ENCODE measurements around the gene MAGI2.

The MAGI2 gene

DNA sequence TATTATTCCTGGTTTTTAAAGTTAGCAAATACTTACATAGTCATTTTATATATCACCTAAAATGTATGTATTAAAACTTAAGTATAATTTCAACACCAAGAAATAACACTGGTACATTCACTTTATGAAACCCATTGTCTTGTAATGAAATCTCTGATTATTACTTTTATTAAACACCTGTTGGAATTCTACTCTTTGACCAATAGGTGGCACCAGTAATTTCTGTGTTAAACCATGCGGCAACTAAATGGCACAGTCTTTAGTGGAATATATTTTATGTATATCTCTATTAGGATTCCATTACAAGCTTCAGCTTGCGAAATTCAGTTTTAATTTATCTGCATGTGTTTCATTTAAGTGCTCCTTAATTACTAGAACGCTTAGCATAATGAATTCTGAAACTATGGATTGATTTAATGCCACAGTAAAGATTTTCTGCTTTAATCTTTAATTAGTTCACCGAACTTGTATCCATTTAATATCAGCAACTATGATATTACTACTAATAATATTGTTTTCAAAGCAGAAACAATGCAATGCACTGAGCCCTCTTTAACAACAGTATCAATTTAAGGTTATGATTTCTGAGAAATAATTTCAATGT, 181.3 kb downstream of the MAGI2 start:
- no peak for DNase-seq (ENCODE audit: low read depth in 1 of 2, low spot score in 1 of 2)

DNA sequence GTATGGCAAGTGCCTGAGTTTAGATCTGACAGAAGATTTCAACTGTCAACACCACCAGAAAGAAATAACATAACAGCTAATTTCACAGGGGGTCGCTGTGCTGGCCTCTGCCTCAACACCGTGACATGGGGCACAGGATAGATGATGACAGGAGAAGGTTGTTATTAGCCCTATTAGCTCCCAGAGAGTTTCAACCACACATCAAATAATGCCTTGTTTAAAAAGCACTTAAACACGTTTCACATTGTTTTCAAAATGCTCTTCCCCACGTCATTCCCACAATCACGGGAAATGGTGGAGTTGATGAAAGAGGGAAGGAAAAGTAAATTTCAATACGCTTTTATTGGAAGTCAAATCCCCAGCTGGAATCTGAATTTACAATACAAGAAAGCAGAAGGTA, 184.7 kb downstream of the MAGI2 start:
- no peak for DNase-seq (ENCODE audit: low read depth in 1 of 2, low spot score in 1 of 2)

- DNase-seq (ENCODE audit: low read depth in 1 of 2, low spot score in 1 of 2) = no peak
Measured at GRCh38 chr7:79258826-79259225, 194.6 kb downstream of the MAGI2 start.

DNA sequence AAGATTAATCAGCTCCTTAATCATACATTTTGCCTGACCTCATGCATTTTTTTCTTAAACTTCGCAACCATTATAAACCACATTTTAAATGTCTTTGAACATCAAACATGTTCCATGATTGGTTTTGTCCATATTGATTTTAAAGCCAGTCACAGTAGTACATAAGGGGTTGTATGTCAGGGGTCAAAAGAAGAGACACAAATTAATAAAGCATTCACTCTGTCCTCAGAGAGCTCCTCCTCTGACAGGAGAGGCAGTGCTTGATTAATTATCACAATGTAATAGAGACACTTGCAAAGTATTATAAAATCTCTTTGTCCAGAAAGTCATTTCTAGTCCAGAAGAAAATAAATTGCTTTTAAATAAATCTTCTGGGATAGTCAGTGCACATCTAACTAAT, 195.5 kb downstream of the MAGI2 start:
- DNase-seq (ENCODE audit: low read depth in 1 of 2, low spot score in 1 of 2) = no peak

DNA sequence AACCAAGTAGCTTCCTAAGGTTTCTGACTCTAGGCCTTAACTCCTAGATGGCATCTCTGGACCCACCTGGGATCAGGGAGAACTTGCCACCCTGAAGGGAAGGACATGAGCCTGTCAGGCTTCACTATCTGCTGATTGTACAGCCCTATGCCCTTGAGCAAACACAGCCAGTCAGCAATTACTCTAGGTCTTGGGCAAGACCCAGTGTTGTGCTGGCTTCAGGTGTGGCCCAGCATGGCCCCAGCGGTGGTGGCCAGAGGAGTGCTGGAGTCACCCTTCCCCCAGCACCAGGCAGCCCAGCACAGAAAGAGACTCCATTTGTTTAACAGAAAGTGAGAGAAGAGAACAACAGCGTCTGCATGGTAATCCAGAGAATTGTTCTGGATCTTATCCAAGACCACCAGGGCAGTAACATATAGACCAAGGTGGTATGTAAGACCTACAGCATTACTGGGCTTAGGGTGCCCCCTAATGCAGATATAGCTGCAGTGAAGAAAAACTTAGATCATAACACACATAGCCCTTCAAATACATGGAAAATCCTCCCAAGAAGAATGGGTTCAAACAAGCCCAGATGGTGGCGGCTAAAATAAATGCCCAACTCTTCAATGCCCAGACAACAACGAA, 207.7 kb downstream of the MAGI2 start:
- DNase-seq (ENCODE audit: low read depth in 1 of 2, low spot score in 1 of 2) = no peak

GRCh38 chr7:79244482-79244881, 209.0 kb downstream of the MAGI2 start:
- DNase-seq (ENCODE audit: low read depth in 1 of 2, low spot score in 1 of 2) = no peak

- DNase-seq (ENCODE audit: low read depth in 1 of 2, low spot score in 1 of 2) = no peak
Measured at GRCh38 chr7:79241288-79242060, 212.0 kb downstream of the MAGI2 start.

- DNase-seq (ENCODE audit: low read depth in 1 of 2, low spot score in 1 of 2) = no peak
Measured at GRCh38 chr7:79240413-79240812, 213.1 kb downstream of the MAGI2 start.

GRCh38 chr7:79236352-79237028, 217.0 kb downstream of the MAGI2 start:
- DNase-seq (ENCODE audit: low read depth in 1 of 2, low spot score in 1 of 2) = no peak

GRCh38 chr7:79227044-79227443, 226.4 kb downstream of the MAGI2 start:
- no peak for DNase-seq (ENCODE audit: low read depth in 1 of 2, low spot score in 1 of 2)

DNA sequence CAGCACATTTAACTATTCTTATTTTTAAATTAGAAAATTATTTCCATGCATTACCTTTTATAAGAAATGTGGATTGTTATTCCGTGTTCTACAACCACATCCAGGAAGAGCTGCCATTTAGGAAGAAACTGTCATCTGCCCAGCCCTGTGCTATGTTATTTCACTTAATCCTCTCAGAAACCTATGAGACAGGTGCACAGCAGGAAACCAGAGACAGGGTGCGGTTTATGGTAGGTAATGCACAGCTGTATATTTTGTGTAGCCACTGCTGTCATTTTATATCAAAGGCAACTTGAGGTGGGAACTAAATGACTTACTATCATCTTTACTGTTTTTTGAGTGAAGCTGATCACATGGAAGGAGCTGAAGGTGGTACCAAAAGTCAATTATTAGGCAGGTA, 232.3 kb downstream of the MAGI2 start:
- no peak for DNase-seq (ENCODE audit: low read depth in 1 of 2, low spot score in 1 of 2)

DNA sequence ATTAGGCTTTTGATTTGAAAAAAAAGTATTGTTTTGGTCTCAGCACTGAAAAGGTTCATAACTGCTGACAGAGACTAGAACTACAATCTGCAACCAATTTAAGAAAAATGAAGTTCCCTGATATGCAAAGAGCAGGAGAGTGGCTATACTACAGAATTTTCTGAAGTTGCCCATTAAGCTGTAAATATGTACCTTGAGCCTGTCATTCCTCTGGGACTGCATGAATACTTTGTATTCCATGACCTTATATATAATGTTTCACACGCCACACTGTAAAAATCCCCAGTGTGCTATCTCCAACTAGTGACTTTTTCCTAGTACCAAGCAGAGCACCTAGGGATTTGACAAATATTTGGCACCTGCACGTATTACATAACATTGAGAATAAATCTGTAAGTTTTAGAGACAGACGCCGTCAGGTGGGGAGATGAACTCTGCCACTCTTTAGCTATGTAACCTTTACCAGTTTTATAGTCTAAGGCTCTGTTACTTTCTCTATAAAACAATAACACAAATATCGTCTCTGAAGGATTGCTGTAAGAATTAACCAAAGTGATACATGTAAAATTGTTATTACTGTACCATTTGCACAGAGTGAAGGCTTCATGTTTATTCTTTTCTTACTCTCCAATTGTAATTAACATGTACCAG, 235.4 kb downstream of the MAGI2 start:
- DNase-seq (ENCODE audit: low read depth in 1 of 2, low spot score in 1 of 2) = no peak

GRCh38 chr7:79217468-79217867, 236.0 kb downstream of the MAGI2 start:
- DNase-seq (ENCODE audit: low read depth in 1 of 2, low spot score in 1 of 2) = no peak

DNA sequence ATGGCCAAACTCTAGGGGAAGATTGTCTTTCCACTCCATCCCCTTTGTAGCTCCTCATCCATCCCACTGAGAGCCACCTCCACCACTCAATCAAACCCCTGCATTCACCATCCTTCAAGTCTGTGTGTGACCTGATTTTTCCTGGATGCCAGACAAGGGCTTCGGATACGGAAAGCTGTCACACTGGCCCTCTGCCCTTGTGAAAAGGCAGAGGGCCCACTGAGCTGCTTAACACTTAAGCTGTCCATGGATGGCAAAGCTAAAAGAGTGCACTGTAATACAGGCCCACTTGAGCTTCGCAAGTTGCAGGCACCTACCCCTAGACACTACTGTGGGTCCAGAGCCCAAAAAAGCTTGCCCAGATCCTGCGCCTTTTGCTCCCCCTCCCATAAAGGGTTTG, 237.2 kb downstream of the MAGI2 start:
- DNase-seq (ENCODE audit: low read depth in 1 of 2, low spot score in 1 of 2) = no peak

DNA sequence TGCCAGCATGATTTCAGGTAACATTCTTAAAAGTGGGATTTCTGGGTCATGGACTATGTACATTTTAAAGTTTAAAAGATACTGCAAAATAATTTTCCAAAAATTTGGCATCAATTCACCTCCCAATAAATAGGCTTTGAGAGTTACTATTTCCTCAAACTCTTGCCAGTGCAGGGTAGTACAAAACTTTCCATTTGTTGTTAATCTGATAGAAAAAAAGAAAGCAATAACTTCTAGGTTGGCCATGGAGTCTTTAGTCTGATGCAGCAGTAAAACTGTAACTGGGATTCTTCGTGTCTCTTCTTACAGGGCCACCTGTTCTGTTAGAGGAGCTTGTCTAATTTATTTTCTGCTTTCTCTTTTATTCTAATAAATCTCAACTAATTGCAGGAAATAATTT, 241.1 kb downstream of the MAGI2 start:
- DNase-seq (ENCODE audit: low read depth in 1 of 2, low spot score in 1 of 2) = no peak

DNA sequence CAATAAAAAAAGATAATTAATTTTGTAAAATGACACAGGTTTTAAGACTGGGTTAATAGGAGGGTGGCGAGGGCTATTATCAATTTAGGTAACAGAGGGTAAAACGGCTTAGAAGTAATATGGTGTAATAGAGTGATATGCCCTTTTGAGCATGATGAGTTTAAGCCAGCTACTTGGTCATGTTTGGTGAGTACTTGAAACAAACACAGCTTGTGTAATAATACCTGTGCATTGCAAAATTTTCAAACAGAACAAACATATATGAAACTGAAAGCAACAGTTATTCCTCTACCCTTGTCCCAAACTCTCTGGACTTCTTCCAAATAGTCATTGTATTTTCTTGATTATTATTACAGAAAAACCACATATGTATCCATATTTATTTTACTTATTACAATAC, 241.7 kb downstream of the MAGI2 start:
- no peak for DNase-seq (ENCODE audit: low read depth in 1 of 2, low spot score in 1 of 2)

DNA sequence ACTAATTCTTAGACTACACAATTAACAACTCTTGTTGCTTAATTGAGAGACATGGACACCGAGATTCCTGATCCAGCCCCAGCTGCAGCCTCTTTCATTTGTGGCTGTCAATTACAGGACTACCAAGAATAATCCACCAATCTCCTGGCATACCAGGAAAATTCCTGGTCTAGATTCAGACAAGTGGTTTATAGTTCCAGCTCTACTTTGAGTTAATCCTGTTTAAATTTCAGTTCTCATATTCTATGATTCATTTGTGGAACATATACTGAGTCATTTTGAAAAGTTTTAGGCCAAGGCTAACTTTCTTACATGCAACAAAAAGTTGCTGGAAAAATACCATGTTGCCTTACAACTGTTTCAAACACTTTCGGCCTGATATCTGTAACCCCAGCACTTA, 253.5 kb downstream of the MAGI2 start:
- no peak for DNase-seq (ENCODE audit: low read depth in 1 of 2, low spot score in 1 of 2)

DNA sequence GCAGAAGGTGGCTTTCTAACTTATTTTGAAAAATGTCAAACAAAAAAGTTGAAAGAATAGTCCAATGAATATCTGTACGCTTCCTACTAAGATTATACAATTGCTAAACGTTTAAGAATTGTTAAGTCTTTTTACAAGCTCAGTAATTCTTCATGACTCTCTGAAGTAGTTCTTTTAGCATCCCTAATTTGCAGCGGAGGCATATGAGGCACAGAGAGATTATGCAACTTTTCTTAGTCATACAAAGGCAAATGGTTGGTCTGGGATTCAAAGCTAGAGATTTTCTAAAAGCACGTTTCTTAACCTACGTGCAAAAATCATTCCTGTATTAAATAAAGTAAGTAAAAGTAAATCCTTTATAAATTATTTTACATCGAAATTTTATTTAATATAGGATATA, 254.2 kb downstream of the MAGI2 start:
- no peak for DNase-seq (ENCODE audit: low read depth in 1 of 2, low spot score in 1 of 2)

DNA sequence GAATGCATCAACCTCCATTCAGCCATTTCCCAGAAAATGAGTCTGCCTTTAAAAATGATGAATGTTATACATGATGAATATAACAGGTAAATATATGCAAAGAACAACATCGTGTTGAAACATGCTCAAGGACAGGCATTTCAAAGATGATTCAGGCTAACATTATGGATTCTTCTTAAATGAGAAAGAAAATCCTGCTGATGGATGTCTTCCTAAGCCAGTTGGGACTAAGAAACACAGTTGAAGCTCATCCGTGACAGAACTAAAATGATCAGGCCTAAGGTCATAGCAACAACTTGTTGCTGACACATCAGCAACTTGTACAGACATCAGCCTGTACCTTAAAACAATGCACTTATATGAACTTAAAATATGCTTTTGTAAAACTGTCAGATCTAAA, 267.9 kb downstream of the MAGI2 start:
- no peak for DNase-seq (ENCODE audit: low read depth in 1 of 2, low spot score in 1 of 2)

DNA sequence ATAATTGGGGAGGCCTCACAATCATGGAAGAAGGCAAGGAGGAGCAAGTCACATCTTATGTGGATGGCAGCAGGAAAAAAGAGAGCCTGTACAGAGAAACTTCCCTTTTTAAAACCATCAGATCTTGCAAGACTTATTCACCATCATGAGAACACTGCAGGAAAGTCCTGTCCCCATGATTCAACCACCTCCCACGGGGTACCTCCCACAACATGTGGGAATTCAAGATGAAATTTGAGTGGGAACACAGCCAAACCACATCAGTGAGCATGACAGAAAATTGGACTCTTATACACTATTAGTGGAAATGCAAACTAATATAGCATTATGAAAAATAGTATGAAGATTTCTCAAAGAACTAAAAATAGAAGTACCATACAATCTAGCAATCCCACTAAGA, 271.2 kb downstream of the MAGI2 start:
- no peak for DNase-seq (ENCODE audit: low read depth in 1 of 2, low spot score in 1 of 2)

DNA sequence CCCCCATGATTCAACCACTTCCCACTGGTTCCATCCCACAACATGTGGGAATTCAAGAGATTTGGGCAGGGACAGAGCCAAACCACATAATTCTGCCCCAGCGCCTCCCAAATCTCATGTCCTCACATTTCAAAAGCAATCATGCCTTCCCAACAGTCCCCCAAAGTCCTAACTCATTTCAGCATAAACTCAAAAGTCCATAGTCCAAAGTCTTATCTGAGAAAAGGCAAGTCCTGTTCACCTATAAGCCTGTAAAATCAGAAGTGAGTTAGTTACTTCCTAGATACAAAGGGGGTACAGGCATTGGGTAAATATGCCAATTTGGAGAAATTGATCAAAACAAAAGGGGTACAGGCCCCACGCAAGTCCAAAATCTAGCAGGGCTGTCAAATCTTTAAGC, 272.9 kb downstream of the MAGI2 start:
- DNase-seq (ENCODE audit: low read depth in 1 of 2, low spot score in 1 of 2) = no peak
